HG03139 (cell line): ENCODE measurements around the gene LYSMD3.

Source experiments
- ATAC-seq: cut with Tn5 transposase; IDR thresholded peaks from one replicate; pipeline ENCODE4 v1.9.1; 2021; ENCODE audit not compliant: unreplicated experiment

LYSMD3 gene

DNA sequence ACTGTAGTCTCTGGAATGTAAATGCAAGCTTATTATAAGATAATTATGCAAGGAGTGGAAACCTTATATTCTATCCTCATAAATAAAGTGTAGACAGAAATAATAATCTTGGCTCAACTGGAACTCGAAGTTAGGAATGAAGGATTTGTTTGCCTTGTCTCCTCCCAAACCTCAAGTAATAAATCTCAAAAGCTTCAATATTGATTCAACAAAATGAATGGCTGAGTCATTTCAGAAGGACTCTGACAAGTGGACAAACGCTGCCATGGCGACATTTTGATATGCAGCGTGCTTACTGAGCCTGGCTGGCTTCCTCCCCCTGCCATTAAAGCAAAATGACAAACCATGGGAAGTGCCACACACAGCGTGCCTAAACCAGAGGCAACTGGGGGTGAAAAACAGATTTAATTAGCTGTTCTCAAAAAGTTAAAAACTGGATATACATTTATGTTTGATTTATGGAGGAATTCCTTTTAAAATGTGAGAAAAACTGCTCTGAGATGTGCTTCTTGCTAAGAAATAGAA lies 18.7 kb upstream of the LYSMD3 start:
- ATAC-seq = no peak

DNA sequence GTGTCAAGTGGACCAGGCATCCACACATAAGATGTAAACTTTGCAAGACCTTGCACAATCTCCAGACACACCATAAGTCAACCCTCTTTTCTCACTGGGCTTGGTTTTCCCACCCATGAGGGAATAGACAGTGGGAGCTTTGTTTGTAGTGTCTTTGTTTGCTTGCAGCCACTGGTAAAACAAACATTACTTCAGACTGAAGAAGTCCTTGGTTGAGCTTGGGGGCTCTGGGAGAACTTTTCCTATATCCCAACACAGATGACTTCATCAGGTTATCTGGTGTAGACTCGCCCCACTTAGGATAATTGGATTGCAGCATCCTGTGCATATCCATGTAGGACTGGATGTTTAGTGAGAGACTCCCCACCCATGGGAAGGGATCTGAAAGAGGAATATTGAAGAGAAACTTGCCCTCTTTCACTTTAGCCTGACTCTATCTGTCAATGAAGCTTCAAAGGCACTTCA lies 17.7 kb upstream of the LYSMD3 start:
- no peak for ATAC-seq

DNA sequence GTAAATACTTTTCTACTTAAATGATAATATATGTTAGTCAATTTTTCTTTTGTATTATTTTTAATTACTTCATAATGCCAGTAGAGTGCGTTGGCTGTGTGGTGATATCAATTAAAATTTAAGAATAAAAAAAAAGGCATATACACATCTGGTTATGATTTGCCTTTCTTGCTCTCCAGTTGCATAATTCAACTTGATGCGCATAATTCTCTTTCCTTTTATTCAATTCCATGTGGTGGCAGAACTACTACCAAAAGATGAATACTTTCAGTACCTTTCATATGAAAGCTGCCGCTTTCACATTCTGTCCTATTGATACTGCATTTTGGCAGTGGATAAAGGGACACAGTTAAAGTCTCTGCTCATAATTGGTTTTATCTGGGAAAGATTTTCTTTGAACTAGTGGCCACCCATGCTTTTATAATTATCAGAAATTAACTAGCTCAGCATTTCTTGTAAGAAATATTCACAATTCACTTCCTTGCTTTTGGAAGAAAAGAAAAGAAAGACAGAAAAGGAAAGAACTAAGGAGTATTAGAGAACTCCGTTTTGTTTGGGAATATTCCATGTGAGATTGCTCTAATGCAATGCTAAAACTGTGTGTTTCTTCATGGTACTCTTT lies 16.9 kb upstream of the LYSMD3 start:
- ATAC-seq = no peak

DNA sequence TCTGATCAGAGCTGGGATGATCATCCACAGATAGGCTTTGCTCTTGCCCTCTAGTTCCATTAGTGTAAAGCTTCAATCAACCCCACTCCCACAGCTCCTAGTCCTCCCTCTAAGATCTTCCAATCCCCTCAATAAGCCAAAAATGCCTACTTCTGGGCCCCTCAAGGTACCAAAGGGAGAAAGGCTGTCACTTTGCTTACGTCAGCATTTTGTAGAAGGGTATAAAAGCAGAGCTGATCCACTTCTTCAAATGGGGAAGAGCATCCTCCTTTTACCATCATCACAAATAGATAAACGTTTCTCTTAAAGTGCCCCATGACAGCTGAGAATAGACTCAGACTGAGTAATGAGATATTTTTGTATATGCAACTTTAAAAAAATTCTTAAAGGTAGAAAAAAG lies 16.1 kb upstream of the LYSMD3 start:
- no peak for ATAC-seq

DNA sequence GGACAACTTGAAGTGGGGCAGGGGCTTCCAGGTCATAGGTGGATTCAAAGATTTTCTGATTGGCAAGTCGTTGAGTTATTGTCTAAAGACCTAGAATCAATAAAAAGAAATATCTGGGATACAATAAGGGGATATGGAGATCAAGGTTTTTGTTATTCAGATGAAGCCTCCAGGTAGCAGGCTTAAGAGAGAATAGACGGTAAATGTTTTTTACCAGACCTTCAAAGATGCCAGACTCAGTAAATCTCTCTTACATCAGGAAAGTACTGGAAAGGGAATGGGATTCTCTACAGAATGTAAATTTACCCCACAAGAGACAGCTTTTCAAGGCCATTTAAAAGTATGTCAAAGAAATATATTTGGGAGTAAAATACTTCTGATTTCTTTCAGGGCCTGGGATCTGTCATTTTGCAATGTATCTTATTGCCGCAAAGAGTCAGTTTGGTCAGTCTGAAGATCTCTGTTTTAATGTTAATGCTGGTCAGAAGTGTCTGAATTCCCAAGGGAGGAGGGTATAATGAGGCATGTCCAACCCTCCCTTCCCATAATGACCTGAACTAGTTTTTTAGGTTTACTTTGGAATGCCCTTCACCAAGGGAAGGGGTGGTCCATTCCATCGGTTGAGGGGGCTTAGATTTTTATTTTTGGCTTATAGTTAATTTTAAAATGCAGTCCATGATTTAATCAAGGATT lies 13.6 kb upstream of the LYSMD3 start:
- no peak for ATAC-seq

DNA sequence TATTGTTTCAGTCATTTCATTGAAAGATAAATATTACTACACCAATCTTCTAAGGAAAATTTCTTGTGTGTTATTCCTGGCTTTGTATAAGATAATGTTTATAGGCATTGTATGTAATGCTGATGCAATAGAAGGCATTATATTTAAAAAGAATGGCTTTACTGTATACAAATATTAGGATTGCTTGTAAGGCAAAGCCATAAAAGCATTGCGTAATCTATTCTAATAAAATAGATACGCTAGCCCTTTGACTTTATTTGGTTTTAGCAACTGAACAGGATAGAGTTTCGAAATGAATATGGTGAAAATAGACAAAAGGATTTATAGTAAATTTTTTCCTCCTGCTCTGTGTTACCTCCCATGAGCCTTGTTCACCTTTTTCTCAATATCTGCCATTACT lies 5.5 kb upstream of the LYSMD3 start:
- no peak for ATAC-seq

DNA sequence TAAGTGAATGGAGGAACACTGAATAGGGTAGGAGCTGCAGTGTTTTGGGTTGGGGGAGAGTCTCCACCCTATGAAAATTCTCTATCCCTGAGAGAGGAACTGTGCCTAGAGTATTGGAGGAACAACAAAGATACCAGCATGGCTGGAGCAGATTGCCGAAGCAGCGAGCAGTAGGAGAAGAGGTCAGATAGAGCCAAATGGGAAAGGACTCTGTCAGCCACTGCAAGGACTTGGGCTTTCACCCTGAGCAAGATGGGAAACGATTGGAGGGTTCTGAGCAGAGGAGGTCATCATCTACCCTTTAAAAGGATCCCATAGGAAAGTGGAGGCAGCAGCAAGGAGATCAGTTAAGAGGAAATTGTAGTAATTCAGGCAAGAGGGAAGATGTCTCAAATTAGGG lies 4.4 kb upstream of the LYSMD3 start:
- ATAC-seq = no peak

DNA sequence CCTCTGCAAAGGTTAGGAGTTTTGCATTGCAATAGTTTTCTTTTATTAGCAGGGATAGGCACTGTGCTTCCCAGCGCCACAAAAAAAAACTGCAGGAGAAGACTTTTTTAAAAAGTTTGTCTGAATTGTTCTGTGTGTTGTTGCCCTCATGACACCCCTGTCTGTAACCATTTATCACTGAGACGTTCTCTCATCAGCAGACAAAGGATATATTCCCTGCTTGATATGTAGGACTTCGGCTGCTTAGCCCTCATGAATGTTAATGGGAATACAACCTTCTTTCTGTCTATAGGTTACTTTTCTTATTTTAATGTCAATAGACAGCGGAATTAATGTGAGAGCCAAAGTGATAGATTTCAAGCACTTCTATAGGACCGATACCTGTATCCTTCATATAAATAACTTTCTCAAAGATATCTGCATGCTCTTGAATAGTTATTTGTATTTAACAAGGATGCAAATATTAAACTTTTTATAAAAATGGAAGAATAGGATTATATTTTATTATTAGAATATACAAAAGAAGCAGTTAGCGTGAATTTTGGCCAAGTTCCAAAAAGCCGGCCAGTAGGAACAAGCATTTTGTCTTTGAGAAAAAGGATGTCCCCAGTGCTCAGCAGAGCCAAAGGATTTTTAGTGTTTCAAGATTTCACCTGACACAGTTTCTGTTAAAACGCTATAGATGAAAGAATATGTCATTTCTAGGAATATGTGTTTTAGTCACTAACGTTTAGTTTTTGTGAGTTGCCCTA lies 1.5 kb upstream of the LYSMD3 start:
- ATAC-seq = no peak

DNA sequence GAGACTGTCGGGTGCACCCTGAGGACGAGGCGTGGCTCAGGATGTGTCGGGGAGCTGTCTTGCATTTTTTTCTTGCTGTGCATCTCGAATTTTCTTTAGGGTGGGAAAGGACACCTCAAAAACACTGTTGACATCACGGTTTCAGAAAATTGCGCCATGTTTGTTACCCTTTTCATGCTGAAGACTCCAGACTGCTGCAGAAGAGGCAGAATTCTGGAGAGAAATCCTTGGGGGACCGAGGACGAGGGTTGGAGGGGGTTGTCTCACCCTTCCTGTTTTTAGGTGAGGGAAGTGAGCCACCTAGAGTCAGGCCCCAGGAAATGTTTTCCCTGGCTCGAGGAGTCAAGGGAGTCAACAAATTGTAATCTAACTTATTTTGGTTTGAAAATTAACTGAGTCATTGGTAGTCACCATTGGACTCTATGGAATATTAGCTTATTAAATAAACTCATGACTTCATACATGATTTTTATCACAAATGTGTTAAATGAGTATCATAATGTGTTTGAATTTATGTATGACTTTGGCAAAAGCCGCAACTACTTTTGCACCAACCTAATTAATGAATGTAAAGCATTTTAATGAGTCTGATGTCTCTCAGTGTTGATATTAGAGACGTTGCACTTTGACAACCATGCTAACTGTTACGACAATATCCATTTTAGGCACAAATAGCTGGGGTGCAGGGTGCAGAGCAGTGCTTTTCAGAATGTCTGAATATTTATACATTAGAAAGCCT lies 724 bp upstream of the LYSMD3 start:
- ATAC-seq = peak; percentile 40

DNA sequence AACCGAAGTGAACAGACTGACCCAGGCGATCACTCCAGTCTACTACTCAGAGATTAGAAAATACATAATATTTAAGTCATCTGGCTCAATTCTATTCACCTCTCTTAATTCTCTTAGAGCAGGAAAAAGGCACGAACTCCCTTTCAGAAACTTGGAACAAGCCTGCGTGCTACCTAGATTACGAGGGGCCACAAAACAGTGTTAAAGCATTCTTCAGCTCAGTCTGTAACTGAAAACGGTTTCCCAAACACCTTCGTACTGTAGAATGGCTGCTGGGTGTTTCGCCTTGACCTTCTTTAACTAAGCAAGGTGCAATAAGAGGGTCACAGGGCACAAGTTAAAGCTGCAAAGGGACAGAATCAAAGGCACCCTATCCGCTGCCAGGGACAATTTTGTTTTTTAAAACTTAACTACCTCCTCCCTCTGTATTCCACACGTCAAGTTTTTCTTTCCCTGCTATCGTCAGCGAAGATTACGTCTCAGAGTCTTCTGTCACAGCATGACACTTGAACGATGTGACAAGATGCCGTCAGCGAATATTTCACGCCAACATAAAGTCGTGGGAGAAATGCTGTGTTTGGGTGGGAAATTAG lies 687 bp downstream of the LYSMD3 start:
- no peak for ATAC-seq

DNA sequence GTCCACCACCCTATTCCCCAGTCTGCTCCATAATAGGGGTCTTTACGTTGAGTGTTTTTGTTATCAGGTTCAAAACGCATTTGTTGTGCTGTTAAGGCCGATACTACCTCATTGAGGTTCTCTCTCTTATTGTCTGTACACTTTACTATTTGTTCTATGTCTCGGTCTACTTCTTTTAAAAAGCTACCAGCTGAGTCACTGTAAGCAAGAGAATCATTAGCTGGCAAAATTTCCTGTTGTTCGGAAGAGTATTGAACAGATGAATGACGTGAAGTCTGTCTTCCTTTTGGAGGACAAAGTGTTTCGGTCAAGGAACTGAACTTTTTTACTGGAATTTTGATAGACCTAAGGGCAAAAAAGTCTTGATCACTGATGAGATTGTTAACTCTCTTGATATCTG lies 10.3 kb downstream of the LYSMD3 start:
- no peak for ATAC-seq

DNA sequence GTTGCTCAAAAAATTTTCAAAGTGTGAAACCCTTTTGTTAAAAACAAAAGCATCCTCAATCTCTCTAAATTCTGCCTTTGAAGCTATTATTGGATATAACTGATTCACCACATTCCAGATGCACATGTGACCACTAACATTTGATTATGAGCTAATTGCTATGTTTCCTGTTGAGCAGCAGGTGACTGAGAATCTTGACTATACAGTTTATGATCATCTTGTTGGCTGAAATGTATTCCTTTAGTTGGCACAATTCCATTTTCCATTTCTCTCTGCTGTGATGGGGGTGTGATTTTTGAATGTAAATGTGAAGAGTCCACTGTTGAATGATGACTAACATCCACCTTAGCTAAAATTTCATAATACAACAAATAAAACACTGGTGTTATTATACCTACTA lies 10.7 kb downstream of the LYSMD3 start:
- ATAC-seq = no peak

DNA sequence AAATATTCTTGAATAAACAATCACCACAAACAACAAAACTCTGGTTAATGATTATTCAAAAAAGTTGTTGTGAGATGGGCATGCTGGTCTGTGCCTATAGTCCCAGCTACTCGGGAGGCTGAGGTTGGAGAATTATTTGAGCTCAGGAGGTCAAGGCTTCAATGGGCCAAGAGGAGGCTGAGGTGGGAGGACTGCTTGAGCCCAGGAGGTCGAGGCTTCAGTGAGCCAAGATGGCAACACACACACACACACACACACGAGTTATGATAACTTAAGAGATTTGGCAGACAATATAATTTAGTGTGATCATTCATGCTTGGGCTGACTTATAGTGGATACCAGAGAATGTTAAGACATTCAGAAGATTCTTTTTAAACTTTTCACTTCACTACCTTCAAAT lies 14.9 kb downstream of the LYSMD3 start:
- ATAC-seq = no peak

DNA sequence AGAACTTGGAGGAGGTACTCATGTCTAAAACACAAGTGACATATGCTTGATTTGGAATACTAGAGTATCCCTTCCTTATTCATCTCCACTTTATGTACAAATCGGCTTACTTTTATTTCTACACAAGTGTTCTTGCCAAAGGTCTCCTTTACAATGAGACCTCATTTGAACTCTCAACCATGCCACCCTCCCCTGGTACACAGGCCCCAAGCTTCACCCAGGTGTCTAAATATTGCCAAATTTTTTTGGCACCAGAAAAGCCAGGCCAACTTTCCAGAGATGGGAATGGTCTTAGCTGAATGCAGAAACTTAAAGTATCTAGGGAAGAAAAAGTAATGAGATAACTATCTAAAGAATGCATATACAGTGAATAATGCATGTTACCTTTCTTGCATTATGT lies 18.9 kb downstream of the LYSMD3 start:
- ATAC-seq = no peak

DNA sequence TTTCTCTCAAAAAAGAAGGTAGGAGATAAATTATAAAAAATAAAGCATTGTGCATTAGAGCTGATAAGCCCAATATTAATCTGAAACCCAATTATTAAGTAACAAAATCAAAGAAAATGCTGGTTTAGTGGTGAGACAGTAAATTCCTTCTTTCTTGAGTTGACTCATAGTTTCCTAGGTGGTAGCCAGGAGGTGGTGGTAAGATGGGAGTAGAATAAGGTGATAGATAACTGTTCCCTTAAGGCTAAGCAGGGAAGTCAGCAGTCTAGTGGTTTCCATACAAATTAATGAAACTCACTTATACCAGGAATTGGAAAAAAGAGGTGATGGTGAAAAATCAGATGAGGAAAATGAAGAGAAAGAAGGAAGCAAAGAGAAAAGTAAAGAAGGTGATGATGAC lies 23.2 kb downstream of the LYSMD3 start:
- ATAC-seq = no peak

DNA sequence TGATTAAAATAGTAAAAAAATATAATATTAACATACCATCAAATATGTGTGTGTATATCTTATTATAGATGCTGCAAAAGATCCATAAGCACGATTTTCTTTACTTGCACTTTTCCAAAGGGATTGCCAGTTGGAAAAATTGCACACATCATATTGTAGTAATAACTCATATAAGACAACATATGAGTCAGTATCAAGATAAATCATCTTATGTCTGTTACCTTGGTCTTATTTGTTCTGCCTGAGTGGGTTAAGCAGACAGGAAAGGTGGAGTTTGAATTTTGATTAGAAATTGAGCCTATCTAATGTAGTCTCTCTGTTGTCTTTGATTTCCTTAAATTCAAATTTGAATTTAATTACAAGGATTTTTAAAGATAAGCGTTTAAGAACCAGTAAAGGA lies 24.6 kb downstream of the LYSMD3 start:
- ATAC-seq = no peak

DNA sequence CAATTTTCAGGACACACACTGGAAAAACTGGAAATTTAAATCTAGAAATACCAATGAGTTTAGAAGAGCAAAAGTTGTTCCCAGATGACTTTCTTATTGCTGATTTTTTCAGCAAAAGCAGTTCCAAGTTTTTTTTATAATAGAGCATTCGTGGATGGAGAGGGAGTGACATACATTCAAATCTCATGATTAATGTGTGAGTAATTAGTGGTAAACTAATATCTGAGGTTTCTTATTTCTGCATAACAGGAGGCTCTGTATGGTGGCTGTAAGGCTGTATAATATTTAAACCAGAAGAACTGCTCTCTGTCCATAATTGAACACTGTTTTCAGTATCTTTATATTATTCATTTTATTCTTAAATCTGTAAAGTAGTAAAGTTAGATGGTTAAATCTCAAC lies 25.8 kb downstream of the LYSMD3 start:
- no peak for ATAC-seq

DNA sequence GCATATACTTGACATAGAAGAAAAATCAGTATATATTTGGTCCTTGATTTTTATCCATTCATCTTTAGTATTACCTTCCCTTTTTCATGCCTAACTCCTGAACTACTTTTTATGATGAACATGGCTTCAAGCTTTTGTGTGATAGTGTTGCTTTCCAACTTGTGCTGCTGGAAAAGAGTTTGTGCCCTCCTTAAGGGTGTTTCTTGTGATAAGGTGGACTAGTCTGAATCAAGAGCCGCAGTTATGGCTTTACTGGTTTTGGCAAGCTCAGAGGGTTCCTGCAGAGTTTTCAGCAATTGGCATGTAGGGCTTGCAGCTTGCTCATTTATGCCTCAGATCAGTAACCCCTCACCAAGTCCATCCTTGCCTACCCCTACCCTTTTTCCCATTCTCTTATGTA lies 34.2 kb downstream of the LYSMD3 start:
- no peak for ATAC-seq

DNA sequence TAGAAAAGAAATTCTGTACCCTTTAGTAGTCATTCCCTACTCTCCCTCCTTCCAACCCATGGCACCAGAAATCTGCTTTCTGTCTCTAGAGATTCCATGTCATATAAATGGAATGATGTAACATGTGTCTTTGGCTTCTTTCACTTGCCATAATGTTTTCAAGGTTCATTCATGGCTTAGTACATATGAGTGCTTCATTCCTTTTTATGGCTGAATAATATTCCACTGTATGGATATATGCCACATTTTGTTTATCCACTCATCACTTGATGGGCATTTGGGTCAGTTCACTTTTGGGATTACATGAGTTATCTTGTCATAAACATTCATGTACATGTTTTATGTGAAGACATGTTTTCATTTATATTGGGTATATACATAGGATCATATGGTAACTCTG lies 35.3 kb downstream of the LYSMD3 start:
- no peak for ATAC-seq

DNA sequence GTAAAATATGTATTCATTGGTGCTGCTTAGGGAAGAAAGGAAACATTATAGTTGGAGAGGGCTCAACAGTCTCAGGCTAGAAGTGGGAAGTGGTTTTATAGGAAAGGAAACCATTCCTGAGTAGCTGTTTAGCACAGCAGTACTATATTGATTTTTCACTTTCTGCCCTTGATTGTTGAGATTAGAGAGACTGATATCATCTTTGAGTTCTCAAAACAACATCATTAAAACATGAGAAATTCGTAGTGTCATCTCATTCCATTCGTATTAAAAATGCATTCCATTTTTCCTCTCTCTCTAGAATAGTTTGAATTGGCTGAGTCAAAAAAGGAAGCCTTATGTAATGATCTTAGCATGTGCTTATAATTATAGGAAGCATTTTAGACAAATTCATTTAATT lies 40.6 kb downstream of the LYSMD3 start:
- no peak for ATAC-seq

DNA sequence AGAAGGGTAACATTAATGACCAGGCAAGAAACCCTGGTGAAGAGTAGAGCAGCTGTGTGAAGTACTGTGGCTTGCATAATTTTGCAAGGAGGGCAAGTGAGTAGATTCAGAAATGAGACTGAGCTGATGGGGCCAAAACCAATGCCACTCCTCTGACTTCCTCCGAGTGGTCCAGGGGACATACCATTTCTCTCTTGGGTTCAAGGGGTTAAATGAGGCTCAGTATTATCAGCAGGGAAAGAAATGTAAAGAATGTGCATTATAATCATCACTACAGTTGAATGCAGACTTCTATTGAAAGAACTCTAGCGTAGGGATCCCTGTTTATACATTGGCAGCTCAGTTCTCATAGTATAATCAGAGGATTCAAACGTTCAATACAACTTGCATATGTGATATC lies 44.8 kb downstream of the LYSMD3 start:
- no peak for ATAC-seq
